Activated naive CD4-positive, alpha-beta T cell treated with anti-CD3 and anti-CD28 coated beads, Interleukin-2, amount 50 U/mL, for 24 hours (primary cell): ENCODE data around the gene F10.

Experiments used
- H3K27ac Mint-ChIP-seq: one replicate; pipeline ENCODE4 v1.8.0; 2021; ENCODE audit warnings: mild to moderate bottlenecking, mixed read lengths
- H3K27me3 Mint-ChIP-seq: one replicate; pipeline ENCODE4 v1.8.0; 2021; ENCODE audit warnings: mixed read lengths
- H3K36me3 Mint-ChIP-seq: one replicate; pipeline ENCODE4 v1.8.0; 2021; ENCODE audit warnings: mixed read lengths
- H3K4me1 Mint-ChIP-seq: one replicate; pipeline ENCODE4 v1.8.0; 2021; ENCODE audit warnings: mixed read lengths
- H3K4me3 Mint-ChIP-seq: one replicate; pipeline ENCODE4 v1.8.0; 2021; ENCODE audit warnings: mild to moderate bottlenecking, mixed read lengths
- H3K9me3 Mint-ChIP-seq: one replicate; pipeline ENCODE4 v1.8.0; 2021; ENCODE audit warnings: mixed read lengths

The F10 gene

GRCh38 chr13:113186061-113186900 is 63.7 kb downstream of the F10 start:
- peak overlapping the region; percentile 91 for H3K27ac Mint-ChIP-seq
- no peaks in the 10 kb centered on the region for H3K27me3 Mint-ChIP-seq
- H3K4me1 Mint-ChIP-seq = peaks cover 50% of the 10 kb centered on the region
- peaks cover 31% of the 10 kb centered on the region for H3K36me3 Mint-ChIP-seq
- no peaks in the 10 kb centered on the region for H3K9me3 Mint-ChIP-seq
- H3K4me3 Mint-ChIP-seq = peak overlapping the region; percentile 82

- Mint-ChIP-seq H3K36me3 (peaks cover 26% of the 10 kb centered on the region), H3K27me3 (no peaks in the 10 kb centered on the region), H3K27ac (peak overlapping the region; percentile 64), H3K4me3 (peak overlapping the region; percentile 57), H3K9me3 (no peaks in the 10 kb centered on the region), H3K4me1 (peaks cover 45% of the 10 kb centered on the region)
Observed at GRCh38 chr13:113187263-113187669, 64.7 kb downstream of the F10 start.

- Mint-ChIP-seq H3K4me3 (no peak overlapping the region), H3K27me3 (no peaks in the 10 kb centered on the region), H3K4me1 (peaks cover 43% of the 10 kb centered on the region), H3K36me3 (peaks cover 24% of the 10 kb centered on the region), H3K27ac (no peak overlapping the region), H3K9me3 (no peaks in the 10 kb centered on the region)
Observed at GRCh38 chr13:113187883-113188665, 65.5 kb downstream of the F10 start.

- Mint-ChIP-seq H3K27ac (no peak overlapping the region), H3K27me3 (no peaks in the 10 kb centered on the region), H3K36me3 (peaks cover 20% of the 10 kb centered on the region), H3K9me3 (no peaks in the 10 kb centered on the region), H3K4me1 (peaks cover 30% of the 10 kb centered on the region), H3K4me3 (no peak overlapping the region)
Observed at GRCh38 chr13:113190181-113190580, 67.6 kb downstream of the F10 start.

GRCh38 chr13:113192279-113192678 is 69.7 kb downstream of the F10 start:
- no peak overlapping the region for H3K27ac Mint-ChIP-seq
- H3K4me3 Mint-ChIP-seq = no peak overlapping the region
- peaks cover 26% of the 10 kb centered on the region for H3K36me3 Mint-ChIP-seq
- H3K4me1 Mint-ChIP-seq = peaks cover 15% of the 10 kb centered on the region
- no peaks in the 10 kb centered on the region for H3K9me3 Mint-ChIP-seq
- H3K27me3 Mint-ChIP-seq = no peaks in the 10 kb centered on the region

- H3K4me3 Mint-ChIP-seq = no peak overlapping the region
- no peaks in the 10 kb centered on the region for H3K9me3 Mint-ChIP-seq
- H3K27ac Mint-ChIP-seq = no peak overlapping the region
- no peaks in the 10 kb centered on the region for H3K27me3 Mint-ChIP-seq
- H3K36me3 Mint-ChIP-seq = peaks cover 25% of the 10 kb centered on the region
- peaks cover 9% of the 10 kb centered on the region for H3K4me1 Mint-ChIP-seq
Observed at GRCh38 chr13:113192902-113193301, 70.3 kb downstream of the F10 start.

GRCh38 chr13:113195360-113195759 is 72.8 kb downstream of the F10 start:
- H3K27me3 Mint-ChIP-seq = no peaks in the 10 kb centered on the region
- H3K4me1 Mint-ChIP-seq = peaks cover 6% of the 10 kb centered on the region
- H3K4me3 Mint-ChIP-seq = no peak overlapping the region
- no peak overlapping the region for H3K27ac Mint-ChIP-seq
- no peaks in the 10 kb centered on the region for H3K9me3 Mint-ChIP-seq
- H3K36me3 Mint-ChIP-seq = peaks cover 16% of the 10 kb centered on the region

- no peaks in the 10 kb centered on the region for H3K27me3 Mint-ChIP-seq
- H3K4me3 Mint-ChIP-seq = no peak overlapping the region
- H3K27ac Mint-ChIP-seq = no peak overlapping the region
- H3K36me3 Mint-ChIP-seq = peaks cover 16% of the 10 kb centered on the region
- H3K9me3 Mint-ChIP-seq = no peaks in the 10 kb centered on the region
- peaks cover 13% of the 10 kb centered on the region for H3K4me1 Mint-ChIP-seq
Observed at GRCh38 chr13:113196970-113197737, 74.6 kb downstream of the F10 start.
